H4 (cell line): ENCODE data around the gene ACSF3. TPM values are rescaled to one million over a fixed set of nuclear protein-coding genes. Genes with fewer than 3 reads are reported as not detected.
A peak's percentile ranks its signal among the peaks of the same experiment; 100 is the strongest.

Experiments
- DNase-seq: peaks from one replicate; pipeline ENCODE4 v3.0.0-alpha.2; 2015; ENCODE audit warnings: low spot score
- total RNA-seq: library from RNA; depleted of rRNA; stranded (reverse); fragments of >200 nt; shearing (Covaris generic); gene quantifications from 2 replicates; pipeline ENCODE4 v1.2.3, GENCODE V29; 2014

ACSF3 gene
- total RNA-seq, 1 experiment from 2014 or later, result 25.9 TPM

GRCh38 chr16:89190150-89190958 is 96.7 kb downstream of the ACSF3 start:
- no peak for DNase-seq

GRCh38 chr16:89191033-89191900 is 97.6 kb downstream of the ACSF3 start:
- no peak for DNase-seq

- DNase-seq, result no peak
These were observed 98.2 kb downstream of the ACSF3 start for GRCh38 chr16:89191901-89192185.

GRCh38 chr16:89192186-89192955 is 98.7 kb downstream of the ACSF3 start:
- DNase-seq, result peak; percentile 69

- DNase-seq, result no peak
These were observed 99.4 kb downstream of the ACSF3 start for GRCh38 chr16:89192956-89193575.

GRCh38 chr16:89193576-89194293 is 100.1 kb downstream of the ACSF3 start:
- DNase-seq, result no peak

- no peak for DNase-seq
These were observed 101.0 kb downstream of the ACSF3 start for GRCh38 chr16:89194340-89195311.

- DNase-seq, result no peak
These were observed 102.0 kb downstream of the ACSF3 start for GRCh38 chr16:89195521-89196171.

GRCh38 chr16:89197033-89197632 is 103.5 kb downstream of the ACSF3 start:
- DNase-seq, result no peak

GRCh38 chr16:89197633-89198416 is 104.2 kb downstream of the ACSF3 start:
- no peak for DNase-seq

GRCh38 chr16:89198417-89199240 is 105.0 kb downstream of the ACSF3 start:
- DNase-seq, result no peak

GRCh38 chr16:89199241-89200123 is 105.8 kb downstream of the ACSF3 start:
- DNase-seq, result no peak

GRCh38 chr16:89200124-89200849 is 106.6 kb downstream of the ACSF3 start, which contains the start of gene SLC22A31:
Gene SLC22A31, minus strand, starts transcription at chr16:89200537. Its CDS starts 36 bp downstream, at chr16:89200501.
- DNase-seq, result no peak

GRCh38 chr16:89200850-89201411 is 107.3 kb downstream of the ACSF3 start:
- DNase-seq, result no peak
